PFSK-1 (cell line): ENCODE data around the gene GLRX5.

ENCODE experiments used
- FOXP2 ChIP-seq: optimal IDR thresholded peaks from 2 replicates; pipeline ENCODE3; 2011; ENCODE audit warnings: borderline replicate concordance, control low read depth, inconsistent platforms; ENCODE audit not compliant: insufficient read depth; ENCODE audit errors: extremely low read length, extremely low read depth
- POLR2AphosphoS5 ChIP-seq: IDR thresholded peaks from 2 replicates; pipeline ENCODE4 v1.6.1; 2012; ENCODE audit warnings: low read depth, mild to moderate bottlenecking, control low read depth, low read length, moderate library complexity
- SIN3A ChIP-seq: IDR thresholded peaks from 2 replicates; pipeline ENCODE4 v1.6.1; 2012; ENCODE audit warnings: mild to moderate bottlenecking, low read length, moderate library complexity, borderline replicate concordance; ENCODE audit not compliant: insufficient read depth
- TAF1 ChIP-seq: IDR thresholded peaks from 2 replicates; pipeline ENCODE4 v1.6.1; 2012; ENCODE audit warnings: low read length, control low read depth, borderline replicate concordance; ENCODE audit not compliant: insufficient read depth
- TF ChIP-seq, protein P1 (sequence below), 2 experiments: IDR thresholded peaks; 2 replicates each; pipeline versions ENCODE4 v1.6.1 to v1.8.0; 2011 to 2012; ENCODE audit warnings: low read depth in 2 of 2, low read length in 2 of 2, control low read depth in 1 of 2, inconsistent platforms in 1 of 2, mild to moderate bottlenecking in 1 of 2, moderate library complexity in 1 of 2; ENCODE audit not compliant: insufficient read depth in 1 of 2

DNA sequence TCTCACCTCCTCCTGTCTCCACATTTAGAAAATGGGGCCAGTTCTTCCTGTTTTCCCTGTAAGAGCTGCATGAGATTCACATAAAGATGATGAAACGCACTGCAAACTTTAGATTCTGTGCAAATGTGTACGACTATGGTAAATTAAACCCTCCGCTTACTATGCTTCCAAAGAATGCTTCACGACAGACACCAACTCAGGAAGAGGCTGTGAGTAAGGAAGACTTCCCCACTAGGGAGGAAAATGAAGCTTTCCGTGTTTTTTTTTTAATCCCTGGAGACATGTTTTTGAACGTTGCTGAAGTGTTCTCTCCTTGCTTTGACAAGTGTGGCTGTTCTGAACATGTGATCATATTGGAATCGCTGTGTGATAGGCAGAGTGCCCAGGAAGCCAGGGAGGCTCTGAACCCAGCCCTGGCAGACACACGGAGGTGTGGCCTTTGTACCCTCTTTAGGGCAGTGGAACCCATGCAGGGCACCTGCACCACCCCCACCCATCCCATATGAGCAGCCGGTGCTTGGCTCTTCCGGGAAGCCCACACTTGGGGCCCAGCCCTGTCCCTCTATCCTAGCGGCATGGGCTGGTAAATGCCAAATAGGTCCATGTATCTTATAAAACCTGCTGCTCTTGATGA is 10.9 kb upstream of the GLRX5 start:
- TF ChIP-seq POLR2AphosphoS5 (no peak), TAF1 (no peak), FOXP2 (no peak), SIN3A (no peak)
- TF ChIP-seq, protein P1, sequence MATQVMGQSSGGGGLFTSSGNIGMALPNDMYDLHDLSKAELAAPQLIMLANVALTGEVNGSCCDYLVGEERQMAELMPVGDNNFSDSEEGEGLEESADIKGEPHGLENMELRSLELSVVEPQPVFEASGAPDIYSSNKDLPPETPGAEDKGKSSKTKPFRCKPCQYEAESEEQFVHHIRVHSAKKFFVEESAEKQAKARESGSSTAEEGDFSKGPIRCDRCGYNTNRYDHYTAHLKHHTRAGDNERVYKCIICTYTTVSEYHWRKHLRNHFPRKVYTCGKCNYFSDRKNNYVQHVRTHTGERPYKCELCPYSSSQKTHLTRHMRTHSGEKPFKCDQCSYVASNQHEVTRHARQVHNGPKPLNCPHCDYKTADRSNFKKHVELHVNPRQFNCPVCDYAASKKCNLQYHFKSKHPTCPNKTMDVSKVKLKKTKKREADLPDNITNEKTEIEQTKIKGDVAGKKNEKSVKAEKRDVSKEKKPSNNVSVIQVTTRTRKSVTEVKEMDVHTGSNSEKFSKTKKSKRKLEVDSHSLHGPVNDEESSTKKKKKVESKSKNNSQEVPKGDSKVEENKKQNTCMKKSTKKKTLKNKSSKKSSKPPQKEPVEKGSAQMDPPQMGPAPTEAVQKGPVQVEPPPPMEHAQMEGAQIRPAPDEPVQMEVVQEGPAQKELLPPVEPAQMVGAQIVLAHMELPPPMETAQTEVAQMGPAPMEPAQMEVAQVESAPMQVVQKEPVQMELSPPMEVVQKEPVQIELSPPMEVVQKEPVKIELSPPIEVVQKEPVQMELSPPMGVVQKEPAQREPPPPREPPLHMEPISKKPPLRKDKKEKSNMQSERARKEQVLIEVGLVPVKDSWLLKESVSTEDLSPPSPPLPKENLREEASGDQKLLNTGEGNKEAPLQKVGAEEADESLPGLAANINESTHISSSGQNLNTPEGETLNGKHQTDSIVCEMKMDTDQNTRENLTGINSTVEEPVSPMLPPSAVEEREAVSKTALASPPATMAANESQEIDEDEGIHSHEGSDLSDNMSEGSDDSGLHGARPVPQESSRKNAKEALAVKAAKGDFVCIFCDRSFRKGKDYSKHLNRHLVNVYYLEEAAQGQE (IDR thresholded peaks at IDR 0.05; ENCODE audit: insufficient read depth in 1 of 2, low read depth in 2 of 2, low read length in 2 of 2): no peak
